ENCODE results near the gene ZFR2.

DNA sequence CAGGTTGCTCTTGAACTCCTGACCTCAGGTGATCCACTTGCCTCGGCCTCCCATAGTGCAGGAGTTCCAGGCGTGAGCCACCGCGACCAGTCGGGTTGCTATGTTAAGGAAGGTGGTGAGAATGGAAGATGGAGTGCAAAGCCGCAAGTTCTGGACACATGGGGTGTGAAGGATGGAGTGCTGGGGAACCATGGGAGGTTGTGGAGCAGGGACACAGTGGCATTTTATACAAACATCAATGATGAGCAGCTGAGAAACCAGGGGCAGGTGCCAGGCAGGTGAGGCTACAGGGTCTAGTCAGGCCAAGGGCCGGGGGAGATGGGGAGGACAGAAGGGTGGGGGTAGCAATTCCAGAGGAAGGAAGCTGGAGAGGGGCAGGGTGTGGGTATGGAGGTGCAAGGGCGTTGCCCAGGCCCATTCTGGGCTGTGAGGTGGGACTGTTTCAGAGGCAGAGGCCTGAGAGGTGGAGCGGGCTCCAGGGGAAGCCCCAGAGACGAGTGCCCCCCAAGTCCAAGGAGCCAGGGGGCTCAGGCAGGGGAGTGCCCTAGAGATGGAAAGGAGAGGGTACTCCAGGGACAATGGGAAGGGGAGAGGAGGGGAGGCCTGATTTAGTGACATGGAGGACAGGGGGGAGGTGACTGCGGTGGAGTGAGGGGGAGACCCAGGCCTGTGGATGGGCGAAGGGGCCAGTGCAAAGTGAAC, 94.9 kb downstream of the ZFR2 start:
- TF ChIP-seq EZH2 (IDR thresholded peaks at IDR 0.05; ENCODE audit: insufficient read depth, poor library complexity, severe bottlenecking) (no peak), EZH2phosphoT487 (IDR thresholded peaks at IDR 0.05; ENCODE audit: insufficient read depth, low read depth) (no peak)

Data from GM23248 (cell line).